HL-60 (cell line): Measurements from ENCODE around the gene DFFA.

Source experiments
- CTCF ChIP-seq: IDR thresholded peaks from one replicate; pipeline ENCODE4 v1.5.1; 2011; ENCODE audit warnings: low read length, control low read depth, inconsistent platforms; ENCODE audit not compliant: insufficient read depth
- GABPA ChIP-seq: IDR thresholded peaks from 2 replicates; pipeline ENCODE4 v1.6.1; 2012; ENCODE audit warnings: low read depth
- POLR2AphosphoS5 ChIP-seq: IDR thresholded peaks from 2 replicates; pipeline ENCODE4 v1.6.1; 2012; ENCODE audit warnings: low read depth
- REST ChIP-seq: IDR thresholded peaks from 2 replicates; pipeline ENCODE4 v1.6.1; 2012; ENCODE audit warnings: low read depth; ENCODE audit not compliant: insufficient replicate concordance
- SPI1 ChIP-seq: IDR thresholded peaks from 2 replicates; pipeline ENCODE4 v1.6.1; 2012; ENCODE audit warnings: low read depth, mild to moderate bottlenecking, borderline replicate concordance

DNA sequence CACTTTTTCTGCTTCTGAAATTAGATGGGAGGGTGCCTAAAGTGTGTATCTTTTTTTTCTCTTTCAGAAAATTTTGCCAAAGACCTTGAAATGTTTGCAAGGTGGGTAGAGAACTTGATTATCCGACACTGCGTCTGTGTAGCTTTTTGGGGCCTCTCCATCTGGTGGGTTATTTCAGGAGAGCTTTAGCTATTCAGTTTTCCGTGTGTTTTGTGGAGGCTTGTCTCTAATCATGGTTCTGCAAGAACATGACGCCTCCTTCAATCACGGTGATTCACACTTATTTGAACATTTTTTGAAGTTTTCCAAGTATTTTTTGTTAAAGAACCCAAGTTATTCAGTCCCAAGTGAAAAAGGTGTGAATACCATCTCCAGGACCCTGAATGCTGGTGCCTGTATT, 37.7 kb downstream of the DFFA start:
- TF ChIP-seq CTCF (no peak), SPI1 (no peak), POLR2AphosphoS5 (no peak), GABPA (no peak), REST (no peak)
